Caco-2 (cell line): ENCODE measurements around the gene HIVEP3. TPM values are rescaled to one million over a fixed set of nuclear protein-coding genes. Genes with fewer than 3 reads are reported as not detected.

ENCODE experiments used
- BruUV-seq: library from RNA; stranded (reverse); fragments of 400-500 nt; replicated peaks from 2 replicates; lab custom pipeline; 2021; lab: Mats Ljungman, UMichigan
- CTCF ChIA-PET: fragments of 300-600 bp; sonication (Branson Sonifier 250); formaldehyde crosslinking; loops from one replicate; lab custom pipeline; 2022; ENCODE audit warnings: antibody characterized with exemption; lab: Charles Lee
- POLR2A ChIA-PET: fragments of 300-600 bp; sonication (Branson Sonifier 250); formaldehyde crosslinking; loops from one replicate; lab custom pipeline; 2022; ENCODE audit warnings: antibody characterized with exemption; lab: Charles Lee
- DNase-seq, 2 experiments: peaks; one replicate each; pipeline versions ENCODE4 v3.0.0 to v3.0.0-alpha.2; 2020 to 2022
- H3K27me3 ChIP-seq: replicated peaks from 2 replicates; pipeline ENCODE4 v1.6.0; 2011; ENCODE audit warnings: low read length; ENCODE audit not compliant: control insufficient read depth, insufficient read depth
- H3K36me3 ChIP-seq: 2 replicates; pipeline ENCODE4 v1.5.1; 2011; ENCODE audit warnings: low read length; ENCODE audit not compliant: control insufficient read depth, insufficient read depth
- H3K4me1 ChIP-seq: fragments of 250-450 bp; sonication (Bioruptor Pico); 2 replicates; pipeline ENCODE4 v1.5.1; 2020; ENCODE audit warnings: mild to moderate bottlenecking
- H3K4me3 ChIP-seq: 2 replicates; pipeline ENCODE4 v1.5.1; 2011; ENCODE audit warnings: low read depth, mild to moderate bottlenecking, control low read depth, low read length
- H3K9me3 ChIP-seq: fragments of 250-450 bp; sonication (Bioruptor Pico); 2 replicates; pipeline ENCODE4 v1.5.1; 2020; ENCODE audit warnings: mild to moderate bottlenecking, moderate library complexity
- H3K27ac Mint-ChIP-seq: one replicate; pipeline ENCODE4 v1.8.0; 2022; ENCODE audit warnings: mixed read lengths; ENCODE audit not compliant: unreplicated experiment
- H3K27me3 Mint-ChIP-seq: one replicate; pipeline ENCODE4 v1.8.0; 2022; ENCODE audit warnings: mixed read lengths; ENCODE audit not compliant: insufficient read depth, unreplicated experiment
- H3K36me3 Mint-ChIP-seq: one replicate; pipeline ENCODE4 v1.8.0; 2022; ENCODE audit warnings: mild to moderate bottlenecking, mixed read lengths; ENCODE audit not compliant: insufficient read depth, unreplicated experiment
- H3K4me1 Mint-ChIP-seq: one replicate; pipeline ENCODE4 v1.8.0; 2022; ENCODE audit warnings: low read depth, mixed read lengths; ENCODE audit not compliant: unreplicated experiment
- H3K4me3 Mint-ChIP-seq: one replicate; pipeline ENCODE4 v1.8.0; 2022; ENCODE audit warnings: mild to moderate bottlenecking, moderate library complexity, mixed read lengths; ENCODE audit not compliant: unreplicated experiment
- H3K9me3 Mint-ChIP-seq: one replicate; pipeline ENCODE4 v1.8.0; 2022; ENCODE audit warnings: mixed read lengths; ENCODE audit not compliant: unreplicated experiment
- CTCF ChIP-seq, 2 experiments: fragments of 200-600 bp in 1 of 2; IDR thresholded peaks; 1 replicate in 1 of 2; 2 replicates in 1 of 2; pipeline versions ENCODE4 v1.5.1 to v1.8.0; 2011 to 2022; ENCODE audit warnings: antibody characterized with exemption in 1 of 2, control low read depth in 1 of 2, inconsistent platforms in 1 of 2, low read depth in 1 of 2, low read length in 1 of 2, mild to moderate bottlenecking in 1 of 2, moderate library complexity in 1 of 2; ENCODE audit not compliant: insufficient read depth in 1 of 2, severe bottlenecking in 1 of 2, unreplicated experiment in 1 of 2
- intact Hi-C: fragments of 100-400 bp; cut with micrococcal nuclease; formaldehyde crosslinking; loops from one replicate; pipeline ENCODE4 v1.10.0; 2022; ENCODE audit not compliant: unreplicated experiment
- total RNA-seq: library from RNA; stranded (reverse); gene quantifications from 2 replicates; pipeline ENCODE4 v1.2.3, GENCODE V29; 2022

HIVEP3 gene
- total RNA-seq, 1 experiment from 2014 or later = 0.25 TPM

- intact Hi-C loops = no loop called here
- DNase-seq = no peak
- Histone ChIP-seq H3K4me1 (no peaks in the 10 kb centered on the region), H3K4me3 (no peak overlapping the region), H3K9me3 (no peaks in the 10 kb centered on the region), H3K36me3 (no peaks in the 10 kb centered on the region), H3K27me3 (no peaks in the 10 kb centered on the region)
- Mint-ChIP-seq H3K36me3 (peaks cover 6% of the 10 kb centered on the region), H3K9me3 (no peaks in the 10 kb centered on the region), H3K27ac (no peak overlapping the region), H3K4me3 (no peak overlapping the region), H3K4me1 (no peaks in the 10 kb centered on the region), H3K27me3 (peaks cover 3% of the 10 kb centered on the region)
- CTCF ChIA-PET = no interaction called here
- POLR2A ChIA-PET = no interaction called here
- TF ChIP-seq CTCF (IDR thresholded peaks at IDR 0.05; ENCODE audit: insufficient read depth in 1 of 2, low read depth in 1 of 2, low read length in 1 of 2, severe bottlenecking in 1 of 2, unreplicated experiment in 1 of 2) = no peak
- BruUV-seq = no TSS peak
Measured at GRCh38 chr1:41647221-41648135, 271.2 kb downstream of the HIVEP3 start.

GRCh38 chr1:41646186-41646585 lies 272.5 kb downstream of the HIVEP3 start:
- intact Hi-C loops = no loop called here
- Mint-ChIP-seq H3K36me3 (peaks cover 6% of the 10 kb centered on the region), H3K4me1 (no peaks in the 10 kb centered on the region), H3K27ac (no peak overlapping the region), H3K4me3 (no peak overlapping the region), H3K27me3 (no peaks in the 10 kb centered on the region), H3K9me3 (no peaks in the 10 kb centered on the region)
- Histone ChIP-seq H3K4me3 (no peak overlapping the region), H3K36me3 (no peaks in the 10 kb centered on the region), H3K9me3 (no peaks in the 10 kb centered on the region), H3K4me1 (no peaks in the 10 kb centered on the region), H3K27me3 (no peaks in the 10 kb centered on the region)
- ChIA-PET POLR2A (no interaction called here), CTCF (no interaction called here)
- TF ChIP-seq CTCF (IDR thresholded peaks at IDR 0.05; ENCODE audit: insufficient read depth in 1 of 2, low read depth in 1 of 2, low read length in 1 of 2, severe bottlenecking in 1 of 2, unreplicated experiment in 1 of 2) = no peak
- no TSS peak for BruUV-seq
- no peak for DNase-seq

- Histone ChIP-seq H3K36me3 (no peaks in the 10 kb centered on the region), H3K27me3 (no peaks in the 10 kb centered on the region), H3K4me1 (no peaks in the 10 kb centered on the region), H3K4me3 (no peak overlapping the region), H3K9me3 (no peaks in the 10 kb centered on the region)
- Mint-ChIP-seq H3K36me3 (peaks cover 6% of the 10 kb centered on the region), H3K4me3 (no peak overlapping the region), H3K27me3 (no peaks in the 10 kb centered on the region), H3K9me3 (no peaks in the 10 kb centered on the region), H3K4me1 (no peaks in the 10 kb centered on the region), H3K27ac (no peak overlapping the region)
- no TSS peak for BruUV-seq
- intact Hi-C loops = no loop called here
- CTCF ChIA-PET = no interaction called here
- DNase-seq = no peak
- no peak for TF ChIP-seq CTCF (IDR thresholded peaks at IDR 0.05; ENCODE audit: insufficient read depth in 1 of 2, low read depth in 1 of 2, low read length in 1 of 2, severe bottlenecking in 1 of 2, unreplicated experiment in 1 of 2)
- POLR2A ChIA-PET = no interaction called here
Measured at GRCh38 chr1:41645062-41645461, 273.7 kb downstream of the HIVEP3 start.
